ENCODE data around the gene CYP2A7.
"Not testable (repeated sequence)": the region's sequence is repeated elsewhere in the genome, so short reads cannot be mapped to it uniquely, and the experiment has no call there.

Gene CYP2A7

GRCh38 chr19:40842997-40843652, 38.9 kb downstream of the CYP2A7 start:
- not testable (repeated sequence) for DNase-seq (ENCODE audit: low spot score)

- not testable (repeated sequence) for DNase-seq (ENCODE audit: low spot score)
Observed at GRCh38 chr19:40842012-40842411, 40.0 kb downstream of the CYP2A7 start.

- DNase-seq (ENCODE audit: low spot score): not testable (repeated sequence)
Observed at GRCh38 chr19:40838477-40838876, 43.6 kb downstream of the CYP2A7 start.

- no peak for DNase-seq (ENCODE audit: low spot score)
Observed at GRCh38 chr19:40836754-40837429, 45.1 kb downstream of the CYP2A7 start.

- DNase-seq (ENCODE audit: low spot score): not testable (repeated sequence)
Observed at GRCh38 chr19:40833728-40834533, 48.1 kb downstream of the CYP2A7 start.

GRCh38 chr19:40832431-40832790, 49.6 kb downstream of the CYP2A7 start:
- DNase-seq (ENCODE audit: low spot score): not testable (repeated sequence)

GRCh38 chr19:40831502-40832430, 50.3 kb downstream of the CYP2A7 start:
- DNase-seq (ENCODE audit: low spot score): peak; percentile 88

- not testable (repeated sequence) for DNase-seq (ENCODE audit: low spot score)
Observed at GRCh38 chr19:40830741-40831140, 51.3 kb downstream of the CYP2A7 start.

- DNase-seq (ENCODE audit: low spot score): no peak
Observed at GRCh38 chr19:40829205-40829604, 52.8 kb downstream of the CYP2A7 start.

GRCh38 chr19:40827386-40828247, 54.4 kb downstream of the CYP2A7 start:
- DNase-seq (ENCODE audit: low spot score): no peak

- not testable (repeated sequence) for DNase-seq (ENCODE audit: low spot score)
Observed at GRCh38 chr19:40826699-40827385, 55.2 kb downstream of the CYP2A7 start.

GRCh38 chr19:40826312-40826698, 55.7 kb downstream of the CYP2A7 start:
- DNase-seq (ENCODE audit: low spot score): not testable (repeated sequence)

GRCh38 chr19:40825460-40826095, 56.5 kb downstream of the CYP2A7 start:
- DNase-seq (ENCODE audit: low spot score): not testable (repeated sequence)
